GM12874 (cell line): Measurements from ENCODE around the gene LMAN1.

Experiments
- TF ChIP-seq, protein P1 (sequence below): IDR thresholded peaks from 2 replicates; pipeline ENCODE4 v1.5.1; 2011; ENCODE audit warnings: low read depth, mild to moderate bottlenecking, control low read depth, low read length, moderate library complexity; ENCODE audit not compliant: insufficient read depth

Gene LMAN1

DNA sequence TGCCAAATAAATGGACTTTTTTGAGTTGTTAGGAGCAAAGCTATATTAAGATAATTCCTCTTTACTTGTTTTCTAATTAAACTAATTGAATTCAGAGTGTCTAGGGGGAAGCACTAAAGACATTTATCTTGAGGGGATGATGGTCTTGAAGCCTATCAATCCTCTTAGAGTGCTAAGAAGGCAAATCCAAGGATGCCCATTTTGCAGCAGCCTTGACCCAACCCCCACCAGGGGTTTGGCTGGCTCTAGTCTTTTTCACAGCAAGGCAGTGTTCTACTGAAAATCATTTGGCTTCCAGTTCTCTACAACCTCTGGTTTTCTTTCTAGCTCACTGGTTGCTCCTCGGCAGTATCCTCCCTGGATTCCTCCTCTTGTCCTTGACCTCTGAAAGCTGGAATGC, 79.3 kb downstream of the LMAN1 start:
- TF ChIP-seq, protein P1, sequence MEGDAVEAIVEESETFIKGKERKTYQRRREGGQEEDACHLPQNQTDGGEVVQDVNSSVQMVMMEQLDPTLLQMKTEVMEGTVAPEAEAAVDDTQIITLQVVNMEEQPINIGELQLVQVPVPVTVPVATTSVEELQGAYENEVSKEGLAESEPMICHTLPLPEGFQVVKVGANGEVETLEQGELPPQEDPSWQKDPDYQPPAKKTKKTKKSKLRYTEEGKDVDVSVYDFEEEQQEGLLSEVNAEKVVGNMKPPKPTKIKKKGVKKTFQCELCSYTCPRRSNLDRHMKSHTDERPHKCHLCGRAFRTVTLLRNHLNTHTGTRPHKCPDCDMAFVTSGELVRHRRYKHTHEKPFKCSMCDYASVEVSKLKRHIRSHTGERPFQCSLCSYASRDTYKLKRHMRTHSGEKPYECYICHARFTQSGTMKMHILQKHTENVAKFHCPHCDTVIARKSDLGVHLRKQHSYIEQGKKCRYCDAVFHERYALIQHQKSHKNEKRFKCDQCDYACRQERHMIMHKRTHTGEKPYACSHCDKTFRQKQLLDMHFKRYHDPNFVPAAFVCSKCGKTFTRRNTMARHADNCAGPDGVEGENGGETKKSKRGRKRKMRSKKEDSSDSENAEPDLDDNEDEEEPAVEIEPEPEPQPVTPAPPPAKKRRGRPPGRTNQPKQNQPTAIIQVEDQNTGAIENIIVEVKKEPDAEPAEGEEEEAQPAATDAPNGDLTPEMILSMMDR, result no peak

DNA sequence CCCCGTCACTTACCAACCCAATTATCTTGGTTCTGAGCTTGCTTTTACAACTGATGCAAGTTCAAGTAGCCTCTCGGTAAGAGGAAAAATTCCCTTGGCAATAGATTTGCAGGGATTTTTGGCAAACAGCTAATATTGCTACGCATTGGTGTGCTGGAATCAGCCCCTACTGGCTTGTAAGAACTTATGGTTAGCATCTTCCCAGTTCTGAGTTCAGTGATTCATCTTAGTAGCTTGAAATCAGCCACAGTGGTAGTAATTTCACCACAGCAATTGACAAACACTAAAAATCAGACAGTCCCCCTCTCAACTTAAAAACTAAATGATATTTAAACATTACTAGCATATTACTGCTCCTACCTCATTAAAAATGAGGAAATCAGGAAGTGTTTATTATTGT, 79.9 kb downstream of the LMAN1 start:
- TF ChIP-seq, protein P1, result no peak

DNA sequence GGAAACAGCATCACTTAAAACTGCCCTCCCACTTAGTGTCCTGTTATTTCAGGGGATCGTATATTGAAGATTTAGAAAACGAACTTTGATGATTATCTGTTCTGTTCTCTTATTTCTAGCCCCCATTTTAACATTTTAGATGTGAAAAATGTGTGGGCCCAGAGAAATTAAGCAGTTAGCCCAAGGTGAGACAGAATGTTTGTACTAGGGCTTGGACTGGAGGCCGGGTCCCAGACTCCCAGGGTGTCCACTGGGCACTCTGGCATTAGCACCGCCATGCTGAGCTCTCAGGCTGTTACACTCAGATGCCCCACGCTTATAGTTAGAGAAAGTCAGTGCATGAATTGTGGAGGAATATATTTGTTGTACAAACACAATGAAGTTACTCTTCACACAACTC, 80.3 kb downstream of the LMAN1 start:
- TF ChIP-seq, protein P1, result no peak
